GM12873 (cell line): Measurements from ENCODE around the gene MALAT1.

ENCODE experiments used
- TF ChIP-seq, protein P1 (sequence below): IDR thresholded peaks from 2 replicates; pipeline ENCODE4 v1.5.1; 2012; ENCODE audit warnings: low read depth, mild to moderate bottlenecking, moderate library complexity, low read length, control low read depth; ENCODE audit not compliant: insufficient read depth; ENCODE audit errors: missing control alignments

MALAT1 gene

DNA sequence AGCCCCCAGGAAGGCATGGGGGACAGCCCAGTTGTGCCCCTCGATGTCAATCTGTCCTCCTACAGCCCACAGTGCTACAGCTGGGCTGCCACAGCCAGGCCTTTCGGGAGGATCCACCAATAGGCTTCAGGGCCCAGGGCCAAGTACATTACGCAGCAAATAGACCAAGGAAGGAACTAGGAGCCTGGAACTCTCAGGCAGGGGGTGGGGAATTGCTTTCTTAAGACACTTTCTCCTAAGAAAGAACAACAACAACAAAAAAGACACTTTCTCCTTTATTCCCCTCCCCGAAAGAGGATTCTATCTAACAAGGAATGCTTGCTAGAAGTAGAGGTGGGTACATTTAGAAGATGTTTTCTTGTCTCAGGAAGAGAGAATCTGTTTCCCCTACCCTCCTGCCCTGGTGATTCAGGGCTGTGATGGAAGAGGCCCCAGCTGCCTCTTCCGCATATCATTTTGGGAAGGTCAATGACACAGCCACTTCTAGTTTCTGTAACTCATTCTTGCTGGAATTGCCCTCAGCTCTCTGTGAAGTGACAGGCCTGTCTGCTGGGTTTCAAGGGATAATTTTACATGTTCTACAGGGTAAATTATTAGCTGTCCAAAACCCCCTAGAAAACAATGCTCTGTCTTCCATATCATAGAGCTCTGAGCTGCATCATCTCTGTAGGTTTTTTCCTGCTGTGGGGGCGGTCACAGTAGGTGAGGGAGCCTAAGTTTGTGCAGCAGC, 6.0 kb upstream of the MALAT1 start:
- TF ChIP-seq, protein P1, sequence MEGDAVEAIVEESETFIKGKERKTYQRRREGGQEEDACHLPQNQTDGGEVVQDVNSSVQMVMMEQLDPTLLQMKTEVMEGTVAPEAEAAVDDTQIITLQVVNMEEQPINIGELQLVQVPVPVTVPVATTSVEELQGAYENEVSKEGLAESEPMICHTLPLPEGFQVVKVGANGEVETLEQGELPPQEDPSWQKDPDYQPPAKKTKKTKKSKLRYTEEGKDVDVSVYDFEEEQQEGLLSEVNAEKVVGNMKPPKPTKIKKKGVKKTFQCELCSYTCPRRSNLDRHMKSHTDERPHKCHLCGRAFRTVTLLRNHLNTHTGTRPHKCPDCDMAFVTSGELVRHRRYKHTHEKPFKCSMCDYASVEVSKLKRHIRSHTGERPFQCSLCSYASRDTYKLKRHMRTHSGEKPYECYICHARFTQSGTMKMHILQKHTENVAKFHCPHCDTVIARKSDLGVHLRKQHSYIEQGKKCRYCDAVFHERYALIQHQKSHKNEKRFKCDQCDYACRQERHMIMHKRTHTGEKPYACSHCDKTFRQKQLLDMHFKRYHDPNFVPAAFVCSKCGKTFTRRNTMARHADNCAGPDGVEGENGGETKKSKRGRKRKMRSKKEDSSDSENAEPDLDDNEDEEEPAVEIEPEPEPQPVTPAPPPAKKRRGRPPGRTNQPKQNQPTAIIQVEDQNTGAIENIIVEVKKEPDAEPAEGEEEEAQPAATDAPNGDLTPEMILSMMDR = no peak

GRCh38 chr11:65493367-65494176, 5.3 kb upstream of the MALAT1 start:
- TF ChIP-seq, protein P1 = no peak

DNA sequence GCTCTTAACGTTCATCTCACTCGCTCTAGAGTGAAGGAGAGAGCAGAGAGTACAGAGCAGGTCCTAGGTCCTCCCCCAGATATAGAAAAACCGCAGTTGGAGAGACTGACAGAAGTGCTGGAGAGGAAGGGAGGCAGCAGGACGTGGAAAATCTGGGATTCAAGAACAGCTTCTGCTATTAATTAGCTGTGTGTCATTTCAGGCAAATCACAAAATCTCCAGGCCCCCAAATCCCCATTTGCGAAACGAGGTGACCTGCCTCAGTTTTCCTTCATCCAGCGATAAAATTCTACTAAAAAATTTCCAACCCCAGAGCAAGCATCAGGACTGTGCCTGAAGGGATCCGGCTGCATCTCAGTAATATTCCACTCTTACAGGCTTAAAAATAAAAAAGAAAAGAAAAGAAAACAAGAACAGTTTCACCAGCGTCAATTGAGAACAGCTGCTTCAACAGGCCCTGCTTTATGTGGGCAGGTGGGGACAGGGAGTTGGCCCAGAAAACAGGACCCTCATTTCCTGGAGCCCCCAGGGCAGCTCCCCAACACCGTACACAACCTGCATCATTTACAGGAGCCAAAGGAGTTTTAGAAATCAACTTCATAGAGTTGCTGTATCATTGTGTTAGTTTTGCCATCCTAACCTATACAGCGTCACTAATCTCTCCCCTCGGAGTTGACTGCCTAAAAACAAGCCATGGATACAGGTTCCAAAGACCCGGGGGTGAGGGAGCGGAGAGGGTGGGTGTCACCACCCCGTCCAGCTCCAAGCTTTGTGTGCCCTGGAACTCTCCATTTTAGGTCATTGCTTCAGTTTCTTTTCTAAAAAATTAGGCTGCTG, 2.3 kb upstream of the MALAT1 start:
- TF ChIP-seq, protein P1 = no peak

DNA sequence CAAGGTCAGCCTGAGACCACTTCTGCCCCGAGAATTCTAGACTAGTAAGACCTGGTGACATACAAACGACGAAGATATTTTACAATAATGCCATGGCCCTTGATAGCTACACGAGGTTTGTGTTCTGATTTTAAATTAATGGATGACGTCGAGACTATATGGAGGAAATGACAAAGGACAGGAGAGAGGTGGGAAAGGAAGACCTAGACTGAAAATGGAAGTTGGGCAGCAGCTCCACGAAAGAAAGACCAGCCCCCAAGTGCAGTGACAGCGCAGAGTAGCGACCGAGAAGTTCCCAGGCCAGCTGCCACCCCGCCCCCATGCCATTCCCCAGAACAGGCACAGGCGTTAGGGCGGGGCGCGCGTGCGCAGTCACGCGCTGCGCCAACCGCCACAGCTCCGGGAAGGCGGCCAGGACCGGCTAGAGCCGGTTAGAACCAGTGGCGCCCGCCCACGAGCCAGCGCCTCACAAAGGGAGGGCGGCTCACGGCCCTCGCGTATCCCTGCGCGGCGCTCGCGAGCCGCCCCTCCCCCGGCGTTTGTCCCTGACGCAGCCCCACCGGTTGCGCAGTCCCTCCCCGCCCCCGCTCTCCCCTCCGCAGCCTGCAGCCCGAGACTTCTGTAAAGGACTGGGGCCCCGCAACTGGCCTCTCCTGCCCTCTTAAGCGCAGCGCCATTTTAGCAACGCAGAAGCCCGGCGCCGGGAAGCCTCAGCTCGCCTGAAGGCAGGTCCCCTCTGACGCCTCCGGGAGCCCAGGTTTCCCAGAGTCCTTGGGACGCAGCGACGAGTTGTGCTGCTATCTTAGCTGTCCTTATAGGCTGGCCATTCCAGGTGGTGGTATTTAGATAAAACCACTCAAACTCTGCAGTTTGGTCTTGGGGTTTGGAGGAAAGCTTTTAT, 1.5 kb upstream of the MALAT1 start:
- TF ChIP-seq, protein P1 = no peak

DNA sequence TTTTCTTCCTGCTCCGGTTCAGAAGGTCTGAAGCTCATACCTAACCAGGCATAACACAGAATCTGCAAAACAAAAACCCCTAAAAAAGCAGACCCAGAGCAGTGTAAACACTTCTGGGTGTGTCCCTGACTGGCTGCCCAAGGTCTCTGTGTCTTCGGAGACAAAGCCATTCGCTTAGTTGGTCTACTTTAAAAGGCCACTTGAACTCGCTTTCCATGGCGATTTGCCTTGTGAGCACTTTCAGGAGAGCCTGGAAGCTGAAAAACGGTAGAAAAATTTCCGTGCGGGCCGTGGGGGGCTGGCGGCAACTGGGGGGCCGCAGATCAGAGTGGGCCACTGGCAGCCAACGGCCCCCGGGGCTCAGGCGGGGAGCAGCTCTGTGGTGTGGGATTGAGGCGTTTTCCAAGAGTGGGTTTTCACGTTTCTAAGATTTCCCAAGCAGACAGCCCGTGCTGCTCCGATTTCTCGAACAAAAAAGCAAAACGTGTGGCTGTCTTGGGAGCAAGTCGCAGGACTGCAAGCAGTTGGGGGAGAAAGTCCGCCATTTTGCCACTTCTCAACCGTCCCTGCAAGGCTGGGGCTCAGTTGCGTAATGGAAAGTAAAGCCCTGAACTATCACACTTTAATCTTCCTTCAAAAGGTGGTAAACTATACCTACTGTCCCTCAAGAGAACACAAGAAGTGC, 661 bp upstream of the MALAT1 start:
- TF ChIP-seq, protein P1 = no peak

DNA sequence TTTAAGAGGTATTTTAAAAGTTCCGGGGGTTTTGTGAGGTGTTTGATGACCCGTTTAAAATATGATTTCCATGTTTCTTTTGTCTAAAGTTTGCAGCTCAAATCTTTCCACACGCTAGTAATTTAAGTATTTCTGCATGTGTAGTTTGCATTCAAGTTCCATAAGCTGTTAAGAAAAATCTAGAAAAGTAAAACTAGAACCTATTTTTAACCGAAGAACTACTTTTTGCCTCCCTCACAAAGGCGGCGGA, 193 bp upstream of the MALAT1 start:
- TF ChIP-seq, protein P1 = no peak
